GM19043 (cell line): ENCODE measurements around the gene ACADVL.
"Not testable (repeated sequence)": the region's sequence is repeated elsewhere in the genome, so short reads cannot be mapped to it uniquely, and the experiment has no call there.

Source experiments
- ATAC-seq: cut with Tn5 transposase; IDR thresholded peaks from one replicate; pipeline ENCODE4 v1.9.1; 2021; ENCODE audit warnings: low read depth; ENCODE audit not compliant: unreplicated experiment

ACADVL gene

DNA sequence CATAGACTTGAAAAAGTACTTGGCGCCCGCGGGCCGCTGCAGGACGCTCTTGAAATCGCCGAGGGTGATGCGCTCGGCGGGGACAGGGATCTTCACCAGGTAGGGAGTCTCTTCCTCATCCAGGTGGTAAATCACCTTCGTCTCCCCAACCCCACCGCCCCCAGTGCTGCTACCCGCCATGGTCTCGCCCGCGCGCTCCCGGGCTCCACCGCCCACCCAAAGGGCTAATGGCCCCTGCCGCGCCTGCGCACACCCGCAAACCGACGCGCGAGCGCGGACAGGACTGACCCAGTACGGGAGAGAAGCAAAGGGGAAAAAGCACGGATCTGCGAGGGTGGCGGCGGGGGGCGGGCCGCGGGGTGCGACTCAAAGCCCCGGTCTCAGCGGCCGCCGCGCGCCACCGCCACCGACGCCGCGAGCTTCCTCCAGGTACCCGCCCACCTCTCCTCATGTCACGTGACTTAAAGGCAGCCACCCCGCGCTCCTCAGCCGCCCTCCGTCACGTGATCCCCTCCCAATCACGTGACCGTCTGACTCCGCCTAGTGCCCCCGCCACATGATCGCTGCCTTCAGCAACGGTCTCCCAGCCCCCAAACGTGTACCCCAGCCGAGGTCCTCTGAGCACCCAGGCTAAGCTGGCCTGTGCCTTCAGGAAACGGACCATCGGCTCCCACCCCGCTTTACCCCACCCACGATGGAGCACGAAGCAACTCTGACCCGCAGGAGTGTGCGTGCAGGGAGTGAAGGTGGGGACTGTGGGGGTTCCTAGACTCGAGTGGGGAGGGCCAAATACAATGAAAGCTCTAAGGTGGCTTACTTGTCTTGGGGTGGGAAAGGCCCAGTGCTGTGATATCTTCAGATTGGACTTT lies 14.6 kb downstream of the ACADVL start, which contains the start of gene DVL2:
Gene DVL2 (minus strand): TSS at position 435 of the 869 bp plus-strand sequence. CDS start 255 bp downstream, at position 180.
- ATAC-seq: no peak

DNA sequence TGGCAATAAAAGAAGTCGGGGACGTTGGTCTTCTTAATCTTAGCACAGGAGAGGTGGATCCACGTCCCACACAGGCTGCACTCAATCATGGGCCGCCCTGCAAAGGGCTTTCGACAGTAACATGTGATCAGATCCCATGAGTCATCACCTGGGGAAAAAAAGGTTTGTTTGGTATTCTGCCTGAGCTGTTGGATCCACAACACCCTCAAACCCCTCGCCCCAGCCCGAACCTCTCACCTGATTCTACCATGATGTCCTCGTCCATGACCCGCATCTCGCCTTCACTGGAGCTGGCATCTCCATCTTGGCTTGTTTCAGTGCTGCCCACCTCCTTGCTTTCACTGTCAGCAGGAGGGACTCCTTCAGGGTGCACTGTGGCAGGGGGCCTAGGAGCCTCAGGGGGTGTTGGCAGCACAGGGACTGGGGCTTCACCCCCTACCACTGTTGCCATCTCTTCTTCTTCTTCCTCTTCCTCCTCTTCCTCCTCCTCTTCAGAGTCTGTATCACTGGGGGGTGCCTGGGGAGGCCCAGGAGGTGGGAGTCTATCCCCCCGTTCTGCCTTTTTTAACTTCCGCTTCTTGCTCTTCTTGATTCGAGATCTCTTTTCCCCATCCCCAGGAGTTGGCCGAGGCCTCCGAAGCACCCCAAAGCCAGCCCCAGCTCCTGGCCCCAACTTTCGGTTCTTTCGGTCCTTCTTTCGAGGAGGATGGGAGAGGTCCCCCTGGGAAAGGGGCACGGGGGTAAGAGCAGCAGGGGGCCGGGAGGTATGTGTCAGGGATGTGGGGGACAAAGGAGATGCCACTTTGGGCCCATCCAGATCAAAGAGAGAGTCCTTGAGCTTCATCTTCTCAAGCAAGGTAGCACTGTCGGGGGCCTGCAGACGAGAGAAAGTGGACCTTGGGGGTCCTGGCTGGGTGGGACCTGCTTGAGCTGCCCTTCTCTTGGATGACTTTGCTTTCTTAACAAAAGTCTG lies 16.2 kb downstream of the ACADVL start:
- ATAC-seq: no peak

DNA sequence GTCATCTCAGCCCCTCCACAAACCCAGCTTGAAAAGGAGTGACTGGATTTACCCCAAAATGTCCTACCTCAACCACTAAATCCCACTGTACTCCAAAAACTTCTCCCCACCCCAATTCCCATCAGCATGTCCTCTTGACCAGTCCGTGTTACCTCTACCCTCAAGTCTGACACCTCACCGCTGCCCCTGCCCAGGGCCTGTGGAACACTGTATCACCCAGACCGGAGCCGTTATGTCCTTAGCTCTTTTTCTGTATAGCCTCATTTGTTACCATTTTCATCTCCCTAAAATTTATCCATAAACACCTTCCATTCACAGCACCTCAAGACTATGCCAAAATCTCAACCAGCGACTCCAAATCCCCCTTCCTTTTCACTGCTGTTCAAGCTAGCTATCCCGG lies 17.1 kb downstream of the ACADVL start:
- no peak for ATAC-seq

DNA sequence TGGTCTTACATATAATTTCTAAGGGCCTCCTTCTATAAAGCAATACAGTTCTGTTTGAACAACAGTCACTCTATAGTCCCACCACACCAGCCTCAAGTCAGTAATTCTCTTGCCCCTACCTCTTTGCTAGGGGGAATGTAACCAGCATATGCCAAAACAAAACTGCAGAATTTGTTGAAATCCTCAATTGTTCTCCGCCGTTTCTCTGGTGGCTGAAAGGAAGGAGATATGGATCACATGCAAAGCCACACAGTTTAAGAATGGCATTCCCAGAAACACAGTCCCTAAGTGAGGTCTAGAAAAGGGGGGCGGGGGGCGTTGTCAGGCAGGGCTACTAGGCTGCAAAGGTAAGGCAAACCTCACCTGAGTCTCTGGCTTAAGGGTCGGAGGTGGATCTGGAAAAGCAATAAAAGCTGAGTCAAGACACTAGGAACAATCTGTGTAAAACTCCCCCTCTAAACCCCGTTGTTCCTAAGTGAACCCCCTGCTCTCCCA lies 17.6 kb downstream of the ACADVL start:
- ATAC-seq: no peak

DNA sequence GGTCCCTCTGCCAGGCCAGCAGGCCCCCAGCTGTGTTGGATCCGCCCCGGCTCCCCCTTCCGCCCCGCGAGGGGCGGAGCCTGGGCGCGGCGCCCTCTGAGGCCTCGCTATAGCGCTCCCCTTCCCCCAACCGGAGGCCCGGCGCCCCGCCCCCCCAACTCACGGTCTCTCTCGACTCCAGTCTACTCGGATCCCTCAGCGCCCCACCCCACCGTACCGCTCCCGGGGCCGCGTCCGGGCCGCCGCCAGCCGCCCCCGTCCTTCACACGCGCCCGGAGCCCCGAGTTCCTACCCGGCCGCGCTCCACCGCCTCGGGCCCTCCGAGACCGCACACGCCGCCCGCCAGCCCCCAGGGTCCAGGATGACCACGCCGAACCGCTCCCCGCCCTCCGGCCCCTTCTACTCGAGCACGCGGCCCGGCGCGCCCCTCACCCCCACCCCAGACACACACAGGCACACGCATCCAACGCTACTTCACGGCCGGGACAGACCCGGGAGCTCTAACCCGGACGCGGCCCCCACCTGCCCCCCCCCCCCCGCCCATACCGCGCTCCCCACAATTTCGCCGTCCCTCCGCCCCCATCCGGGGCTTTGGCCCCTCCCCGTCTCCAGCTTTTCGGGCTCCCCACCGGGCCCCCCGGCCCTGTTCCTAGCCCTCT lies 18.2 kb downstream of the ACADVL start:
- no peak for ATAC-seq

DNA sequence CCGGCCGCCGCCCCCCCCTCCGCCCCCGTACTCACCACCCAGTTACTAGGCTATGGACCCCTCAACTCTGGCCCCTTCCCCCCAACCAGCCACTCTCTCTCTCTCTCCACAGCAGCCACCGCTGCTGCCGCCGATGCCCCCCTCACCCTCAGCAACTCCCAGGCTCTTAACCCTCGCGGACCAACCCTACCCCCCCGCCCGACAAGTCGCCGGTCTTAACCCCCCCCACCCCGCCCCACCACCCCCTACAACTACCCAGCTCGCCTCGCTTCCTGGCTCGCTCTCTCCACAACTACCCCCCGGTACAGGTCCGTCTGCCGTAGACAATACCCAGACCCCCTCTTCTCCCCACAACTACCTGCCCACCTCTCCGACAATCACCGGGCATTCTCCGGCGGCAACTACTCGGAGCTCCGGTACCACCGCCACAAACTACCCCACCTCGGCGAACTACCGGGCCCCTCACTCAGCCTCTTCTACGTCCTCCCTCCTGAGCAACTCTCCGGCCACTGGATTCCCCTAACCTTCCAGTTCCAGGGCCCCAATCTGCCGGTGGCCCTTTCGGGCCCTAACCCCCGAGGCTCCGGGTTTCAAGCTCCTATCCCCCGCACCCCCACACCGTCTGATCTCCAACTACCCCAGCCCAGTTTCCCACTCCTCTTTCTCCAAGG lies 18.8 kb downstream of the ACADVL start:
- ATAC-seq: no peak

DNA sequence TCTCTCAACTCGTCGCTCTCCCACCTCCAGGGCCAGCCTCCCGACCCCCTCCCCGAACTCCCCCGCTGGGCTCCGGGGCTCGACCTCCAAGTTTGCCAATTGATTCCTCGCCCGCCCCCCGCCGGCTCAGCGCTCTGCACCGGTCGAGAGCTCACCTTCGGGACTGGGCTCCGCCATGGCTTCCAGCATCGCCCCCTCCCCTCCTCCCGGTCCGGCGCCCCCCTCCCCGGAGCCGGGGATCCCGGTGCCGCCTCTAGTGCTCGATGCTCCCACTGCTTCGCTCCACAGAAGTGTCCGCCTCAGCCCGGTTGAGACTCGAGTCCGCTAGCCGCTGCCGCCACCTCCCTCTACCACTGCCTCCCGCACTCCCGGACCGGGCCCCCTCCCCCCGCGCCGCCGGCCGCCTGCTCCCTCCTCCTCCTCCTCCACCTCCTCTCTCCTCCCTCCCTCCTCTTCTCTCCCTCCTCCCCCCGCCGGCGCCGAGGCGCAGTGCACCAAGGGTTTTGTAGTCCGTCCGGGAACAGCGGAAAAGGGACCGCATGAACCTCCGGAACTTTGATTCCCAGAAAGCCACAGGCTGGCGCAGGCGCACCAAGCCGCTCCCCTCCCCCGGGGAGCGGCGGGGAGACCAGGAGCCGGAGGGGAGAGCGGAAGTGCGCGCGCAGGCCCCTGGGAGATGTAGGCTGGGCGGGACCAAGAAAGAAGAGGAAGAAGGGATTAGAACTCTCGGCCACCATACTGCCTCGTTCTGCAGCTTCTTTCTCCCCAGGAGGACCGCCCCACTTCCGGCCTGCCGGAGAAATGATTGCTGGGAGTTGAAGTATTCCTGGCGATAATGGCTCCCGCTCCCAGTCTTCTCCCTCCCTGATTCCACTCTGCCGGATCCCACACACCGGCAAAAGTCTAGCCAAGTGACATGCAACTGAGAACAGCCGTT lies 19.6 kb downstream of the ACADVL start, which contains the start of gene PHF23:
Gene PHF23 (minus strand): TSS at position 367 of the 937 bp plus-strand sequence. CDS start 178 bp downstream, at position 189.
- peak; percentile 43 for ATAC-seq

DNA sequence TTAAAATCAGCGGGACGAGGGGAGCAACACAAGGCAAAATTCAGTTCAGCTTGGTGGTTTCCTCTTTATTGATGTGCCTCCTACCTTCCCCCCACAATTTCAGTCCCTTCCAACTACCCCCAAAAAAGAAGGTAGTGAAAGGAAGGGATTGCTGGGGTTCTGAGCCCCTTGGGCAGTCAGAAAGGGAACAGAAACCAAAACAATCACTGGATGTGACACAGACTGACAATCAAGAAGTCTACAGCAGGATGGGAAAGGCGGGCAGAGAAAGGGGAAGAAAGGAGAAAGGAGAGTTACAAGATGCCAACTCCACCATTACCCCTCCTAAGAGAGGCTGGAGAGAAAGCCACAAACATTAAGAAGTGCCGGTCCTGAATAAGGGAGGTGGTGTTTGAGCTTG lies 20.6 kb downstream of the ACADVL start:
- no peak for ATAC-seq

DNA sequence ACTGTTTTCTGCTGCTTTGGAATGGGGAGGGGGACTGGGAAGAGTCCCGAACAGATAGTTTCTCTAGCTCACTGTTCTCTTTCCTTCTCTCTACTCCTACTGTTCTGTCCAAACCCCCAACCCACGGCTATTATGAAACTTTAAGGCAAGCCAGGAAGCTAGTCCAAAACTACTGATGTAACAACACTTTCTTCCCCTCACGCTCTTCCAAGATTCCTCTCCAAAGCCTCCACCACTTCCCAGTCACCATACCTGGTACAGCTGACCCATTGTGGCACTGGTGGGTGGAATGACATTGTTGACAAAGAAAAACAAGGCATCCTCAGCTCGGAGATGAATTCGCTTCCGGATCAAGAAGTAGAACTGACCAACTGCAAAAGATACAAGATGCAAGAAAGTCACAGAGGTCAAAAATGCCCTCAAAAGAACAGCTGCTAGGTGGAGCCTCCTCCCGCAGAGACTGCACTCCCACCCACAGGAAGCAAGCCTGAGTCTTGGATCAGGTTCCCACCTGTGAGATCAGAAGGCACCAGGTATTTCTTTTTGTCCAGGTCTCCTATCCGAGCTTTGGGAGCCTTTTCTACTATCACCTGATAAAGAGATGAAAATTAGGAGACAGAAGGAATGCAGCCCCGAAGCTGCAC lies 21.5 kb downstream of the ACADVL start:
- no peak for ATAC-seq

DNA sequence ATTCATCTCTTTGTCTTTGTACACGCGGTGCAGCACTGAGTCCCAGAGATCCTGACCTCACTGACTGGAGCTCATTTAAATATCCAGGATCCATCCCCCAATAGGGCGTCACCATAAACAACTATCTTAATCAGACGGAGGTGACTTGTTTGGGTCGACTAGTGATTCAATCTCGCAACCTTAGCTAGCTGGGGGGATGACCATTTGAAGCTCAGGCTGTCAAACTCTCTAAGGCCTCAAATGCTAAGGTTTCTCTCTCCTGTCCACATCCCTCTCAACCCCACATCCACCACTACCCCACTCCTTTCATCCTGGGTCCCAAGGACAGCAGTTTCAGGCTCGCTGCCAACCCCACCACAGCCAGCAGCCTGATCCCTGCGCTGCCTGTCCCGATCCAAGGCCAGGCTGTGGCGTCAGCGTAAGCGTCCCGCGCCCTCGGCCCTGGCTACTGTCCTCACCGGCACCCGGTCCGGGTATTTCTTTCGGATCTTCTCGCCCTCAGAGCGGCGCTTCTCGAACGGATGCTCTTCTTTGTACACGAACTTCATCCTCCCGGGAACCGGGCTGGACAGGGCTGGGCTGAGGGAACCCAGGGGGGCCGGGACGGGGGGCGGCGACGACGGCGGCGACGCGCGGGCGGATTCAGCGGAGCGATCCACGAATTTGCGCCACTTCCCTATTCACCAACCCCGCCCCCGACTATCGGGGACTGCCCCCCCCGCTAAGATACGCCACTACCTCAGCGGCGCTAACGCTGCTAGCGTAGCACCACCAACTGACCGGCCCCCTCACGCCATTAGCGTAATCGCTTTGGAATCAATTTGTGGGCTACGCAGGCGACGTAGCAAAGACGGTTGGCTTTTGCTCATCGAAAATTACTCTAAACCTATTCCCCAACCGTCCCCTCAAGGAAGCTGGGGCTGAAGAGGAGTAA lies 22.3 kb downstream of the ACADVL start, which contains the start of gene GABARAP:
Gene GABARAP (minus strand): TSS at position 667 of the 934 bp plus-strand sequence. CDS start 119 bp downstream, at position 548.
- ATAC-seq: no peak

DNA sequence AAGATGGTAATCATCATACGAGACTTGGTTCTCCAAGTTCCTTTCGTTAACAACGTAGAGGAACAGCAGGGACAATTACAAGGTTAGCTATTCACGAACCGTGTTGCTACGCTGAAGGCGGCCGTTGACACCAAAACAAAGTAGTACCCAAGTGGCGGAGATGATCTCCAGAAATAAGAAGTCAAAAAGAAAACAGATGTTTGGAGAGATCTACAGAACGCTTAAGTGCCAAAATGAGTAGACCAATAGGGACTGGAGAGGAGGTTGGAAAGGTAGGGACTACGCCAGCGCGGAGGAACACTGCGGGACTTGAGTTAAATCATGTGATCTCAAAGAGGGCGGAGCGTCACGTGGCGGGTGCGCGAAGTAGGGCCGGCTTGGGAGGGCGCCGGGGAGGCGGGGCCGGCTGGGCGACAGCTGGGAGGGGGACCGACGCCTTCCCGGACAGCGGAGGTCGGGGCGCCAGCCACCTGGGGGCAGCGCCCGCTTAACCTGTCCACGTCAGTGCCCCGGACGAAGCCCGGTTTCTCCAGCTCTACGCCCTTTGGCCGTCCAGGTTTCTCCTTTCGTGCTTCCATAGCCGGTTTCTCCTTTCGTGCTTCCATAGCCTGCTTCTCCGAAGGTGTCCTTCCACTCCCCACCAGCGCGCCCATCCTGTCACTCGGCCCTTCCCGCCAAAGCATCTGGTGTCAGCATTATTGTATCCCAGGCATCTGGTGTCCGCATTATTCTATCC lies 23.1 kb downstream of the ACADVL start:
- ATAC-seq: no peak

DNA sequence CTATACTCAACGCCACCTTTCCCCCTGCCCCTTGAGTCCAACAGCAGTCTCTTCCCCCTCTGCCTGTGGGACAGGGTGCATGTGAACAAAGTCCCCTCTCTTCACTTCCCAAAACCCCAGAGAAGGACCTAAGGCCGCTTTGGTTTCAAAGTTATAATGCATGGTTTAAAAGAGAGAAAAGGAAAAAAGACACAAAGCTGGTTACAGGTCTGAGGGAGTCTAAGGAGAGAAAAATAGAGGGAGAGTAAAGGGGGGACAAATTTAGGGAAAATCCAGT lies 23.7 kb downstream of the ACADVL start:
- no peak for ATAC-seq

DNA sequence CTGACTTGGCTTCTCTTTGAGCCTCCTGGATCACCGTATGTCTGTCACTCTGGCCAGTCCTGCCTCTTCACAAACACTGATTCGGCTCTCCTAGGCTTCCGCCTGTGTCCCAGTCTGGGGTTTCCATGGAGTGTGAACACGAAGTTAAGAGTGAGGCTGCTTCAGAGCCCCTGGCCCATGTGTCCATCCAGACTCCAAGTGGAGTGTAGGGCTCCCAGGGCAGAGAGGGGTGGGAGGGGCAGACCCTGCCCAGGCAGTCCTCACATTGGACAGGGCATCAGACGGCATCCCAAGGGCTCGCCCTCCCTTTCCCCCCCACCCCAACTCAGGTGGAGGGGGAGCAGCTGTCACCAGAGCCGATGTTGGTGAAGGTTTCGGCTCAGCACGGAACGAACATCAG lies 24.1 kb downstream of the ACADVL start:
- ATAC-seq: not testable (repeated sequence)

DNA sequence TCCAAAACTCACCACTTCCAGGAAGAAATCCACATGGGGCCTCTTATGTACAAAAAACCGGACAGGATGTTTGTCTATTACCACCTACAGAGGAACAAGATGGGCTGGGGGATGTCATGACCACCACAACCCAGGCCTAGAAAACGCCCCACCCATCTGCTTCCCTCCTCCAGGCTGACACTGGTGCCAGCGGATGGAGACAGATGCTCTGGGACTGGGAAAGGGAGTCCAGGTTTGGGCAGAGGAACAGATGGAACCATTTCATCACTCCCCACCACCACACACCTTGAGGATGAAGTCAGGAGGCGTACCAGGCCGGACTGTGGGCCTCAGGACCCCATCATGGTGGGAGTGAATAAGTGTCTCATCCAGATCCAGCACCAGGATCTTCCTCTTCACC lies 27.0 kb downstream of the ACADVL start:
- ATAC-seq: no peak

DNA sequence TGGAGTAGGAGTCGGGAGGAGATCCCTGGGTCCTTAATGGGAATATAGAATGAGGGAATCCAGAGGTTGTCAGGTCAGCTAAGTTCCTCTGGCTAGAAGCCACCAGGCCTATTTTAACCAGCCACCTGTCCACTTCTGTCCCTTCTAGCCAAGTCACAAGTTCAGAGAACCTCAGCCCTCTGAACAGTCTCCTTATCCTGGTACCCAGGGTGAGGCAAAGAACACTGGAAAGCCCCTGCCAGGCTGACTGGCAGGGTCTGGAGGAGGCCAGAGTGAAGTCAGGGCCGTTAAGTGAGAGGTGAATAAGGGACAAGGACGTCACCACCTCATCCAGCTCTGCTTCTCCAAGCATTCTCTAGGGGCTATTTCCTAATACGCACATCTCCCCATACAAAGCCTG lies 29.1 kb downstream of the ACADVL start:
- ATAC-seq: no peak

DNA sequence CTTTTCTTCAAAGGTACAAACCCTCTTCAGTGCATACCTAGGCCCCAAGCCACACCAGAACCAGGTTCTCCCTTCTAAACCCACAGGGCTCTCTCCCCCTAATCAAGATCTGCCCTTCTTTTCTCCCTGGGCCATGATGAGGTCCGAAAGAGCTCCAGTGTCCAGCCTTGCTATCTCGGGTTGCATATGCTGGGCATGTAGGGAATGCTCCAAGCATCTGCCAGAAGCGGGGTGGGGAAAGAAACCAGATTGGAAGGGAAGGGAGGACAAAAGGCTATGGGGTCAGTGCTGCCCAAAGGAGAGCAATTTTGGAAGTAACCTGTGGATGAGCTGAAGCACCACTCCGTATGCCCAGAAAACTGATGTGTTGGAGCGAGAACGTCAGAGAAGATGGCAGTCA lies 29.5 kb downstream of the ACADVL start:
- no peak for ATAC-seq

DNA sequence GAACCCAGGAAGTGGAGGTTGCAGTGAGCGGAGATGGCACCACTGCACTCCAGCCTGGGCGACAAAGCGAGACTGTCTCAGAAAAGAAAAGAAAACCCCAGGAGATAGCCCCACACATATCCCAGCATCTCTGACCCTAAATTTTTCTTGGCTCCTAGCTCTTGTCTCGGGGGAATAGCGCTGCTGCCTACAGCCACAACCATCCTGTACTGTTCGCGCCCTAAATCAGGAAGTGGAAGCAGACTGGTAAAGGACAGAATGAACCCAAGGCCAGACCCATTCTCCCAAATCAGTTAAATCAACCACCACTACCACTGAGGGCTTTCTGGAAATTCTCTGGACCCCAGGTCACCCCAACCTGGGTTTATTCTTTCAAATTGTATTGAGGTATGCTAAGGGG lies 30.1 kb downstream of the ACADVL start:
- no peak for ATAC-seq
